ENCODE data around the gene DHRSX.
"Not testable (repeated sequence)": the region's sequence is repeated elsewhere in the genome, so short reads cannot be mapped to it uniquely, and the experiment has no call there.

The DHRSX gene

DNA sequence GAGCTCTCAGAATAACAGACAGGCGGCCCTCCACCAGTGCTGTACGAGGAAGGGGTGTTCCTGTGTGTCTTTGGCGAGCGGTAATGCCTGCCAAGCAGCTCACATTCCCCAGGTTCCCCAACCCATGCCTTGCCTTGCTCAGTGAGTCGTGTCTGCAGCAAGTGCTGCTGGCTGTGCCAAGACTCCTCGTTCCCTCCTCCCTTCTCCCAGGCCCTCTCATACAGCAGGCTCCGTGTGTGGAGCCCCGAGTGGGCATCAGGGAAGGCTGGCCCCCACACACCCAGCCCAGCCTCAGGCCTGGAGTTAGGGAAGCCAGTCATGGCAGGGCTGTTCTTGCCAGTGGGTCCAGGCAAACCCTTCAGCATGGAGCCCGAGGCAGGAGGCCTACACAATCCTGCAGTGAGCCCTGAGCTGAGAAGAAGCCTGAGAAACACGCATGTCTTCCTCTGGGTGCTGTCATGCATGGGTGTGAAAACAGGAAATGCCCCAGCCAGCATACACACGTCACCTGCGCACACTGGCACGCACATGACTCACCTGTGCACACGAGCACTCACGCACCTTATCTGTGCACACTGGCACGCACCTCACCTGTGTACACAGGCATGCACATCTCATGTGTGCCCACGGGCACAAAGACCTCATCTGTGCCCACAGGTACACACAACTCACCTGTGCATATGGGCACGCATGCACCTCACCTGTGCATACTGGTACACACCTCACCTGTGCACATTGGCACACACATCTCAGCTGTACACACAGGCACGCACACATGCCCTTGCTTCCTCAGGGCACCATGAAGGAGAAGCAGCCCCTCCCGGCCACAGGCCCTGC, 238.7 kb downstream of the DHRSX start:
- DNase-seq (ENCODE audit: low spot score), result no peak

DNA sequence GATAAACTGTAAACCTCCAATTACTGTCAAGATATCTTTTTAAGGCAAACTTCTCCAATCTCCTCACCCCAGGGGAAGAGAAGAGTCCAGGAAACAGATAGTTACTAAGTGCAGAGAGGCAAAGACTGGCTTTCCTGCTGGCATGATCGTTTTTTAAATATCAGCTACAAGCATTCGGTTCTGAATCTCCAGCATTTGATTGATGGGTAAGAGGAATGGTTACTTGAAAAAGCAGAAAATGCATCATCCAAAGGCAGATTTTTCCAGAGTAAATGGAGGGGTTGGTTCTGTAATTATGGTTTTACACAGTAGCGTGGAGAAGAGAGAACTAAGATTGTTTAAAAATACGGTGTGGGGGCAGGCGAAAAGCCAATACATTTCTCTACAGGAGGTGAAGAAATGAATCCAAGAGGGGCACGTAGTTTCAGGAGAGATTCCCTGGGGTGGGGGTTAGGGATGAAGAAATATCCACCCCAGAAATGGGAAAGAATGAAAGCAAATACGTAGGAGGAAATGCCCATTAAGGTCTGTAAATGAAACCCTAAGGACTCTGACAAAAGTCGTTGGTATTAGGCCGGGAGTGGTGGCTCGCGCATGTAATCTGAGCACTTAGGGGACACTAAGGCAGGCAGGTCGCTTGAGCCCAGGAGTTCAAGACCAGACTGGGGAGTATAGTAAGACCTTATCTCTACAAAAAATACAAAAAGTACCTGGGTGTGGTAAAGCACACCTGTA, 248.3 kb downstream of the DHRSX start:
- no peak for DNase-seq (ENCODE audit: low spot score)

DNA sequence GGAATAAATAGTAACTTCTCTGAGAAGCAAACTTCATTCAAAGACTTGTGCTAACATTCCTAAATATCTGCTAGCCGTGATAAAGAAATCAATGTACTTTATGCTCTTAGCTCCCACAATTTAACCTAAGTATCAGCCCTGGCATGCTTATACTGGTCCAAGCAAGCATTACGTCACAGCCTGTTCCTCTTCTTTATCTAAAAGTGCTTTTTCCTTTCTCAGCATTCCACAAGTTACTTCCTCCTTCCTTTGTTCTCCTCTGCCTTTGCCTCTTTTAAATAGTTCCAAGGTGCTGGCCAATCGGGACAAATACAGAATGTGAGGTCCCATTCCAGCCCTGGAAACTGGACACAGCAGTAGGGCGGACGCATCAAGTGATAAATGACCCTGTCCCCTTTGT, 249.6 kb downstream of the DHRSX start:
- no peak for DNase-seq (ENCODE audit: low spot score)

DNA sequence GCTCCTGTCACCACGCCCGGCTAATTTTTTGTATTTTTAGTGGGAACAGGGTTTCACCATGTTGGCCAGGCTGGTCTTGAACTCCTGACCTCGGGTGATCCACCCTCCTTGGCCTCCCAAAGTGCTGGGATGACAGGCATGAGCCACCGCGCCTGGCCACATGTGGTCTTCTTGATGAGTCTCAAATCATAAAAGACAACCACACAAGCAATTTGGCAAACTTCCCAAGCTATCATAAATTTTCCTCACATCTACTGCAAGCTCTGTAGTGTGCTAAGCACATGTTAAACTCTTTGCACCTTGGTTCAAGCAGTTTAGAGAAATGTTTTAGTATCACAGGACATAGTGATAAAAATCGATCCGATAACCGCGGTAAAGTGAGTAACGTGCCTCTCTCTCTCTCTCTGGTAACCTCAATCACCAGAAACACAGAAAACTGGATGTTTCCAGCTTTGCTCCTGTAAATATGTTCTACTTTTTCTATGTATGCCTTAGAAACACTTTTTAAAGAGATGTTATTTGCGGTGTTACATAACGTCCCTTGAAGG, 256.8 kb downstream of the DHRSX start:
- DNase-seq (ENCODE audit: low spot score), result no peak

DNA sequence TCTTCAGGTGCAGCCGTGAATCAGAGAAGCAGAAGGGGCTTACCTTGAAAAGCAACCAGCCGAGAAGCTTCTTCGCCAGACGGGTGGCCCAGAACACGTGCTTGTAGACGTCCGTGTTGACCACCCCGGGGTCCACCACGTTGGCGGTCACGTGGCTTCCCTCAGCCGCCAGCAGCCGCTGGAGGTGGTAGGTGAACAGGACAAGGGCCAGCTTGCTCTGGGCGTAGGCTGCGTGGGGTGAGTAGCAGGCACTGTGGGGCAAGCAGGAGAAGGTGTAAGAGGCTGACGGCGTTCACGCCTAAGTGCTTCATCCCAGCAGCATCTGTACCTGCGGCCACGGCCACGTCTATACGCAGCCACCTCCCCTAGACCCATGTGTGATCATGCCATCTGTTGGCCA, 257.8 kb downstream of the DHRSX start:
- no peak for DNase-seq (ENCODE audit: low spot score)

DNA sequence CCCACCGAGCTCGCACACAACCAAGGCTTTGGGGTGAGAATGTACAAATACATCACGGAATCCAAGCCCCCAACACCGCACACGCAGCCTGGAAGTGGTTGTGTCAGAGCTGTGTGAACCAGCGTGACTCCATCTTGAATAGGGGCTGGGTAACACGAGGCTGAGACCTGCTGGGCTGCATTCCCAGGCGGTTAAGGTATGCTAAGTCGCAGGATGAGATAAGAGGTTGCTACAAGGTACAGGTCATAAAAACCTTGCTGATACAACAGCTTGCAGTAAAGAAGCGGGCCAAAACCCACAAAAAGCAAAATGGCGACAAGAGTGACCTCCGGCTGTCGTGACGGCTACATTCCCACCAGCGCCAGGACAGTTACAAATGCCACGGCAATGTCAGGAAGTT, 258.4 kb downstream of the DHRSX start:
- DNase-seq (ENCODE audit: low spot score), result no peak

DNA sequence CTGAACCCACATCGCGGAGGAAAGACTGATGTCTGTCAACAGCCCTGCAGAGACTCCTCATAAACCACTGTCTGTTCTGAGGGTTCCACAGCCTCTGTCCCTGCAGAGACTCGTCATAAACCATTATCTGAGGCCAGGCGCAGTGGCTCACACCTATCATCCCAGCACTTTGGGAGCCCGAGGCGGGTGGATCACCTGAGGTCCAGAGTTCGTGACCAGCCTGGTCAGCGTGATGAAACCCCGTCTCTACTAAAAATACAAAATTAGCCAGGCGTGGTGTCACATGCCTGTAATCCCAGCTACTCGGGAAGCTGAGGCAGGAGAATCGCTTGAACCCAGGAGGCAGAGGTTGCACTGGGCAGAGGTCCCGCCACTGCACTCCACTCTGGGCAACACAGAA, 259.3 kb downstream of the DHRSX start:
- DNase-seq (ENCODE audit: low spot score), result not testable (repeated sequence)

DNA sequence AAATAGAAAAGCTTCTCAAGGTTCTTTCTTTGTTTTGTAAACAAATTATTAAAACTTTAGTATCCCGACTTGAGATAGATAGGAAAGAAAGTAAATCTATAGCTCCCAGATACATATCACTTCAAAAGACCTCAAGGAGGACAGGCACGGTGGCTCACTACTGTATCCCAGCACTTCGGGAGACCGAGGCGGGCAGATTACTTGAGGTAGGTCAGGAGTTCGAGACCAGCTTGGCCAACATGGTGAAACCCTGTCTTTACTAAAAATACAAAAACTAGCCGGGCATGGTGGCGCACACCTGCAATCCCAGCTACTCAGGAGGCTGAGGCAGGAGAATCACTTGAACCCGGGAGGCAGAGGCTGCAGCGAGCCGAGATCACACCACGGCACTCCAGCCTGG, 260.0 kb downstream of the DHRSX start:
- DNase-seq (ENCODE audit: low spot score), result not testable (repeated sequence)

DNA sequence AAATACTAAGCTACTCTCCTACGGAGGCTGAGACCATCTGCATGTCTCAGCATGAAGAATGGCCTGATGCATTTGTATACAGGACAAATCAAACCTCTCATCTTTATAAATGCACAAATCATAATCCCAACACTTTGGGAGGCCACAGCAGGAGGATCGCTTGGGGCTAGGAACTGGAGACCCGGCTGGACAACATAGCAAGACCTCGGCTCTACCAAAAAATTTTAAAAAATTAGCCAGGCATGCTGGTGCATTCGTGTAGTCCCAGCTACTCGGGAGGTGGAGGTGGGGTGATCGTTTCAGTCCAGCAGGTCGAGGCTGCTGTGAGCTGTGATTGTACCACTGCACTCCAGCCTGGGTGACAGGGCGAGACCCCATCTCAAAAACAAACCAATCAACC, 262.8 kb downstream of the DHRSX start:
- DNase-seq (ENCODE audit: low spot score), result no peak

DNA sequence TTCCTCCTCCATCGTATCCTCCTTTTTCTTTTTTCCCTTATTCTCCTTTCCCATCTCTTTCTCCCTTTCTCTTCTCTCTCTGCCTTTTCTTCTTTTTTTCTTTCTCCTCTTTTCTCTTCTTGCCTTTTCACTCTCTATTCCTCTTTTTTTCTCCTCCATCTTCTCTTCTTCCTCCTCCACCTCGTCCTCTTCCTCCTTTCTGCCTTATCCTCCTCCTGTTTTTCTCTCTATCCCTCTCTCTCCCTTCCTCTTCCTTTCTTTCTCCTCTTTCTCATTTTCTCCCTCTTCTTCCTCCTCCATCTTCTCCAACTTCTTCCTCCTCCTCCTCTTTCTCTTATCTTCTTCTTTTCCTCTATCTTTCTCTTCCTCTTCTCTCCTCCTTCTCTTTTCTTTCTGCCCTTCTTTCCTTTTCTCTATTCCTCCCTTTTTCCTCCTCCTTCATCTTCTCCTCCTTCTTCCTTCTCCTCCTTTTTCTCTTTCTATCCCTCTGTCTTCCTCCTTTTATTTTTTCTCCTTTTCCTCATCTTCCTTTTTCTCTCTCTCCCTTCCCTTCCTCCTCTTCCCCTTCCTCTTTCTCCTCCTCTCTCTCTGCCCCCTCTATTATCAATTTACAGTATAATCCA, 269.1 kb downstream of the DHRSX start:
- DNase-seq (ENCODE audit: low spot score), result no peak

DNA sequence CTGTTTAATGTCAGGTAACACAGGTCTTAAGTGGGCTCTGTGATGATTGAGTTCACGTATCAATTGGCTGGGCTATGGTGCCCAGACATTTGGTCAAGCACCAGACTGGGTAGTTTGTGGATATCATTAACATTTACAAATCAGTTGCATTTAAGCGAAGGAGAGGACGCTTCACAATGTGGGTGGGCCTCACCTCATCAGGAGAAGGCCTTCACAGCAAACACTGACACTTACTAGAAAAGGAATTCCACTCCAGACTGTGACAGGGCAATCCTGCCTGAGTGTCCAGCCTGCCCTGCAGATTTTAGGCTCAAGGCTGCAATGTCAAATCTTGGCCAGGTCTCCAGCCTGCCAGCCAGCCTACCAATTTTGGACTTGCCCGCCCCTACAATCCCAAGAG, 270.3 kb downstream of the DHRSX start:
- no peak for DNase-seq (ENCODE audit: low spot score)

DNA sequence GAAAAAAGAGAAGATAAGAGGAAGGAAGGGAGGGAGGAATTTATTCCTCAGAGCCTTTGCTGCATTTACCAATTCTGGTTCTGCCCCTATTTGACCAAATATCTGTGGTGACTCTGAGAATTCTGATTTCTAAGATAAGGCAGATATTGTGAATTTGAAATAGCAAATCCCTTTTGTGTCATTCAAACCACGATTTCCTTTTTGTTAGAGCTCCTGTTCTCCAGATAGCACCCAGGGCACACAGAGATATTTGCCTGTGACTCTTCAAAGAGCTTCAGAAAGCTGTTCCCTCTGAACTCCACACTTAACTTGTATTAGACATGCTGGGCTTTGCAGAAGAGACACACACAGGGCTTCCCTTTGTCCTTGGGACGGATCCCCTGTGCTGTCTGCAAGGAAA, 272.2 kb downstream of the DHRSX start:
- DNase-seq (ENCODE audit: low spot score), result no peak

DNA sequence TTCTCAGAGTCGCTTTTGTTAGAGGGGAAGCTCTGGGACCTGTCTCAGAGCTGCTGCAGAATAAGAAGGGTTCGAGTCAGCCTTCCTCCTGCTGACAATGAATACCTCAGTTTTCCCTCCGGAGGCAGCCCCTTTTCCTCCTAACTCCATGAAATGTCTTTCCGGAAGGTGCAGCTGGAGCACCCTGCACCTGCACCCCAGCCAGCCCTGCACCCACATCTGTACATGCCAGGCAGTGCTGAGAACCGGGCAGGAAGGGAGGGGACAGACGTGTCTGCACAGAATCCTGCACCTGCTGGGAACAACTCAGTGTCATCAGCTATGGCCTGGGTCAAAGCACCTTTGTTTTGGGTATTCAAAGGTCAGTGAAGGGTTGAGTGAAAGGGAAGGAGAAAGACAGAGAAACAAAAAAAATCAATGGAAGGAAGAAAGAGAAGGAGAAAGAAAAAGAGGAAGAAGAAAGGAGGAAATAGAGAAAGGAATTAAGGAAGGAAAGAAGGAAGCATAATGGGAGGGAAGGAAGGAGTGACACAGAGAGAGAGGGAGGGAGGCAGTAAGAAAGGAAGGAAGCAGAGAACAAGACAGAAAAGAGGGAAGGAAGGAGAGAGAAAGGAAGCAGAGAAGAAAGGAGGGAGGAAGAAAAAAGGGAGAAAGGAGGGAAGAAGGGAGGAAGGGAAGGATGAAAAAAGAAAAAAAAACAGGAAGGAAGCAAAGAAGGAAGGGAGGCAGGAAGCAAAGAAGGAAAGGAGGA, 273.7 kb downstream of the DHRSX start:
- no peak for DNase-seq (ENCODE audit: low spot score)

DNA sequence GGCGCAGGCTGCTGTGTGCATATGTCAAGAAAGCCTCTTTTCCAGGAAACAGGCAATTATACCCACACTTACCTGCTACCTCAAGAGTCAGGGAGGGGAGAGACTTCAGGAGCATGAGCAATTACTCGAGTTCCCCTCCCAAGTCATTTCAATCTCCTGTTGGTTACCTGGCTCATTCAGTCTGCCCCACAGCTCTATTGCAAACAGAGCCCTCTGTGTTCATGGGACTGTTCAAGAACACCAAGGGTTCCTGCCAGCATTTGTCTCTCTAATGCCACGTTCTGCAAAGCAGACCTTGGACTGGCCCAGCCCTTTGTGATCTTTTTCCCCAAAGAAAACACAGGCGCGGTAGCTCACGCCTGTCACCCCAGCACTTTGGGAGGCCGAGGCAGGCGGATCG, 274.6 kb downstream of the DHRSX start:
- no peak for DNase-seq (ENCODE audit: low spot score)

DNA sequence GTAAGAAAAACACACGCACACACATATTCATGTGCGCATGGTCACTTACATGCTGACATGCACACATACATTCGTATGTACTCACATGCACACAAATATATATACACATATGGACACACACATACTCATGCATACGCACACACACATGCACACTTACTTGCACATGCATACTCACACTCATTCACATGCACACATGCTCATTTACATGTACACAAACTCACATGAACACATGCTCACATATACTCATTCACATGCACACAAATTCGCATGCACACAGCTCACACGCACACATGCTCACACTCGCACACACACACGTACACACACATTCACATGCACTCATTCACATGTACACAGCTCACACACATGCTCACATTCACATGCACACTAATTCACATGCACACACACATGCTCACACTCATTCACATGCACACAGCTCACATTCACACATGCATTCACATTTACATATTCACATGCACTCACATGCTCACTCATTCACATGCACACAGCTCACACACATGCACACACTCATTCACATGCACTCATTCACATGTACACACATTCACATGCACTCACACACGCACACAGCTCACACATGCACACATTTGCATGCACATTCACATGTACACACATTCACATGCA, 276.1 kb downstream of the DHRSX start:
- no peak for DNase-seq (ENCODE audit: low spot score)

DNA sequence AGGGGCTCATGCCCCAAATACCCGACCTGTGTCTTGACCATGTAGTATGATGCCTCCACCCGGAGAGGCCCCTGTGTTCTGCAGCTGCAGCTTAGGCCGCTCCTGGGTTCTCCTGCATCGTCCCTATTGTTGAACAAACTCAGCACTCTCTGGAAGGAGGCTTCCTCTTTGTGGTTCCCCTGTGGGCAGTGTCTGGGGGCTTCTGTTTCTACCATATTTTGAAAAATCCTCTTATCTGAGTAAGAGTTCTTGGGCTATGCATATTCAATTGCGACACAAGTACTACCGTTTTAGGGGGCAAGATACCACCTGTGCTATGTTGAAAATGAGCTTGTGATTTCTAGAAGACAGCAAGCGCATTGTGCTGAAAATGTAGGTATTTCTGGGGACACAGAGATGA, 276.6 kb downstream of the DHRSX start:
- DNase-seq (ENCODE audit: low spot score), result no peak

DNA sequence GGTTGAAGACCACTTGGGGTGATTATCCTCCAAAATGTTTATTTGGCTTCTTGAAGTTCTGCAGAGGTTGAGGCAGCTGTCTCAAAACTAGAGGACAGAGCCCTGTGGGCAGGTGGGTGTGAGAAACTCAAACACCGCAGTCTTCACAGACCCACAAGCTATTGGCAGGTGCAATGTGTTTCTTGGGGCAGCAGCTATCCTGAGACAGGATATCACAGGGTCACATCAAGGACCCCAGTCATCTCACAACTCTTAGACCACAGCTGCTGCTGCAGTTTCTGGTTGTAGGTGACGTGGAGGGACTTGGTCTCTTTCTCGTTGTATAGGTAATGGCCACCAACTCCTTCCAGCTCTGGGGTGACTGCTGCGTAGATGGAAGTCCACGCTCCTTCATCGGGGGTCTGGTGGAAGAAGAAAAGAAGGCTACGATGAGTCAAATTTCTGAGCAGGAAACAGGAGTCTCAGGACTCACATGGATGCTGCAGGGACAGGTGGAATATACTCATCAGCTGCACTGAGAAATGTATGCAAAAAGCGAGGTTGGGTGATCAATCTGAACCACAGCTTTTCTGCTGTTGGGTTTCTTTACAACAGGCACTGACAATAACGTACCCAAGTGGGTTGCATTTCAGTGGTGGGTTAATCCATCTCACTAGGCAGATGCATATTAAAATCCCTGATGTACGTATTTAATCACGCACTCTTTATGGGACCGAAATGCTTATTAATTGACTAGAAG, 279.8 kb downstream of the DHRSX start:
- no peak for DNase-seq (ENCODE audit: low spot score)

DNA sequence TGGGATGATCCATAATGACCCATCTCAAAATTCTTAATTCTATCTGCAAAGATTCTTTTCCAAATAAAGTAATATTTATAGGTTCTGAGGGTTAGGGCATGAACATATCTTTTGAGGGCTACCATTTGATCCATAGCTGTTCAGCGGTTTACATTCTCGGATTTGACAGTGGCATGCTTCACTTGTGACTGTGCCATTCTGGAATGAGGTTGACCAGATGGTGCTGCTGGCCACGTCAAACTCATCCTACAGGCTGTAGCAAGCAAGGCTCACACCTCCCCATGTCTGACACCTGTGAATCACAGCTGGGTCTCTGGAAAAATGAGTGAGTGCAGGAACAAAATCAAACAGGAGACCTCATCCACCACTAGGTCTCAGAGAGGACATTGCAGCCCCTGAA, 280.5 kb downstream of the DHRSX start:
- DNase-seq (ENCODE audit: low spot score), result no peak

DNA sequence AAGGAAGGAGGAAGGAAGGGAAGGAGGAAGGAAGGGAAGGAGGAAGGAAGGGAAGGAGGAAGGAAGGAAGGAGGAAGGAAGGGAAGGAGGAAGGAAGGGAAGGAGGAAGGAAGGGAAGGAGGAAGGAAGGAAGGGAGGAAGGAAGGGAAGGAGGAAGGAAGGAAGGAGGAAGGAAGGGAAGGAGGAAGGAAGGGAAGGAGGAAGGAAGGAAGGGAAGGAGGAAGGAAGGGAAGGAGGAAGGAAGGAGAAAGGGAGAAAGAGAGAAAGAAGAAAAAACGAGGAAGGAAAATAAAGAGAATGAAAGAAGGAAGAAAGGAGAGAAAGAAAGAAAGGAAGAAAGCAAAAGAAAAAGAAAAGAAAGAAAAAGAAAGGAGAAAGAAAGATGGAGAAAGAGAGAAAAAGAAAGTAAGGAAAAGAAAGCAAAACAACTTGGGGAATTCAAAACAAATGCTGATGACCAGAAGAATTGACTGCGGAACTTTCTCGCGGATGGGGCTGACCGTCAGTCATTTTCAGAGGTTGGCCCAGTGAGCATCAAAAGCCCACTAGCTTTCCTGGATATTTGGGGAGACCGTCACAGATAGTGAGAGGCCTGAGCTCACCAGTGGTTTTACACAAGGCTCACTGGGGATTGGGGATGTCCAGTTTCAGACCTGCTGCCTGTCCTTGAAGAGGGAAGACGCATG, 286.5 kb downstream of the DHRSX start:
- not testable (repeated sequence) for DNase-seq (ENCODE audit: low spot score)

DNA sequence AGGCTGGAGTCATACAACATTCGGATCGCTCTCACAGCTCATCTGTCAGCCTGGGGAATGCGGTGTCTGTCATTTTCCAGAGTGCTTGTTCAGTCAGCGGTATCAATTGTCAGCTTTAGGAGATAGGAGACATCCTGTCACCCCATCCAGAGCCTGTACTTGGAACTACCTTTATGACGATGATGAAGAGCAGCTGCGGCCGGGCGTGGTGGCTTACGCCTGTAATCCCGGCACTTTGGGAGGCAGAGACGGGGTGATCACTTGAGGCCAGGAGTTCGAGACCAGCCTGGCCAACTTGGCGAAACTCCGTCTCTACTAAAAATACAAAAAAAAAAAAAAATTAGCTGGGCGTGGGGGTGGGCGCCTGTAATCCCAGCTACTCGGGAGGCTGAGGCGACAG, 289.1 kb downstream of the DHRSX start:
- DNase-seq (ENCODE audit: low spot score), result not testable (repeated sequence)

DNA sequence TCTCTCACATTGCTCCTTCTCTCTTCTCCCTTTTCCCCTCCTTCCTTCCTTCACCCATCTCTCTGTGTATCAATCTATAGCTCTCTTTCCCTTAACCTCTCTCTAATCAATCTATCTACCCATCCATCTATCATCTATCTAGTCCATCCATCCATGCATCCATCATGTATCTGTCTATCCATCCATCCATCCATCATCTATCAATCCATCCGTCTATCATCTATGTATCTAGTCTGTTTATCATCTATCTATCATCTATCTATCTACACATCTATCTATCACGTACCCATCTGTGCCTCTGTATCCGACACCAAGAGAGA, 307.5 kb downstream of the DHRSX start:
- DNase-seq (ENCODE audit: low spot score), result no peak
